ENCODE measurements around the gene NHERF2. TPM values are rescaled to one million over a fixed set of nuclear protein-coding genes. Genes with fewer than 3 reads are reported as not detected.
A peak's percentile ranks its signal among the peaks of the same experiment; 100 is the strongest.

Gene NHERF2
- total RNA-seq, 1 donor from 2014 or later = 3.0 TPM

DNA sequence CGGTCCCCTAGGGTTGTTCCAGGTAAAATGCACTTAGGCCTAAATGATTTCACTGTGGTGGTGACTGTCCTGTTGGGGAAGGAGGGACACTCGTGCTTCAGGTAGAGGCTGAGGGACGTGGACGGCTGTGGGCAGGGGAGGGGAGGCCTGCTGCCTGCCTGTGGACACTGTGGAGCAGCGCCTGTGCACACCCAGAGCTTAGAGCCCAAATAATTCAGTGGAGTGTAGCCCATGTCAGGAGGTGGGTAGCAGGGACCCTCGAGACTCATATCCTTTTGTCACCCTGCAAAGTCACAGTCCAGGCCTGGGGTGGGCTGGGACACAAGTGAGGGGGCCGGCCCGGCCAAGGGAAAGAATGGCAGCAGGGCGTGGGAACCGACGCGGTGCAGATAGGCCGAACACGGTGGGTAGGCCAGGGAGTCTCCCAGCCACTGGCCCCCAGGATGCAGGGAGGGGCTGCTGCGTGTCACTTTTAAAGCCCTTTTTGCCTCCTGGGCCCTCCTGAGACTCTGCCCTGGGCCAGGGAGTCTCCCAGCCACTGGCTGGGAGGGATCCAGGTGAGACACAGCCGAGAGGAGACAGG is 733 bp upstream of the NHERF2 start:
- Mint-ChIP-seq H3K9me3 (no peaks in the 10 kb centered on the region), H3K27ac (no peak overlapping the region), H3K36me3 (no peaks in the 10 kb centered on the region), H3K4me1 (peaks cover 18% of the 10 kb centered on the region), H3K27me3 (ENCODE audit: insufficient read depth, low read depth) (peaks cover 27% of the 10 kb centered on the region), H3K4me3 (peak overlapping the region; percentile 80)
- H3K79me2 ChIP-seq (ENCODE audit: low read depth) = no peaks in the 10 kb centered on the region
- no peak overlapping the region for H3K9ac ChIP-seq
- peaks cover 5% of the 10 kb centered on the region for H4K20me1 ChIP-seq (ENCODE audit: low read depth)
- H3K9me3 ChIP-seq (ENCODE audit: low read depth) = no peaks in the 10 kb centered on the region
- TF ChIP-seq, protein P1, sequence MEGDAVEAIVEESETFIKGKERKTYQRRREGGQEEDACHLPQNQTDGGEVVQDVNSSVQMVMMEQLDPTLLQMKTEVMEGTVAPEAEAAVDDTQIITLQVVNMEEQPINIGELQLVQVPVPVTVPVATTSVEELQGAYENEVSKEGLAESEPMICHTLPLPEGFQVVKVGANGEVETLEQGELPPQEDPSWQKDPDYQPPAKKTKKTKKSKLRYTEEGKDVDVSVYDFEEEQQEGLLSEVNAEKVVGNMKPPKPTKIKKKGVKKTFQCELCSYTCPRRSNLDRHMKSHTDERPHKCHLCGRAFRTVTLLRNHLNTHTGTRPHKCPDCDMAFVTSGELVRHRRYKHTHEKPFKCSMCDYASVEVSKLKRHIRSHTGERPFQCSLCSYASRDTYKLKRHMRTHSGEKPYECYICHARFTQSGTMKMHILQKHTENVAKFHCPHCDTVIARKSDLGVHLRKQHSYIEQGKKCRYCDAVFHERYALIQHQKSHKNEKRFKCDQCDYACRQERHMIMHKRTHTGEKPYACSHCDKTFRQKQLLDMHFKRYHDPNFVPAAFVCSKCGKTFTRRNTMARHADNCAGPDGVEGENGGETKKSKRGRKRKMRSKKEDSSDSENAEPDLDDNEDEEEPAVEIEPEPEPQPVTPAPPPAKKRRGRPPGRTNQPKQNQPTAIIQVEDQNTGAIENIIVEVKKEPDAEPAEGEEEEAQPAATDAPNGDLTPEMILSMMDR (IDR thresholded peaks at IDR 0.05) = no peak
- TF ChIP-seq EZH2 (IDR thresholded peaks at IDR 0.05) = no peak
- TF ChIP-seq EZH2phosphoT487 (IDR thresholded peaks at IDR 0.05) = no peak
- peaks cover 13% of the 10 kb centered on the region for H3F3A ChIP-seq (ENCODE audit: low read depth)
- peaks cover 10% of the 10 kb centered on the region for H3K4me1 ChIP-seq
- H3K4me2 ChIP-seq = peak overlapping the region; percentile 67
- no peaks in the 10 kb centered on the region for H3K36me3 ChIP-seq
- DNase-seq (ENCODE audit: low spot score) = no peak
- peaks cover 76% of the 10 kb centered on the region for H3K27me3 ChIP-seq
- no peak overlapping the region for H3K27ac ChIP-seq
- H3K4me3 ChIP-seq = no peak overlapping the region
- H2AFZ ChIP-seq (replicated peaks) = no peak overlapping the region

DNA sequence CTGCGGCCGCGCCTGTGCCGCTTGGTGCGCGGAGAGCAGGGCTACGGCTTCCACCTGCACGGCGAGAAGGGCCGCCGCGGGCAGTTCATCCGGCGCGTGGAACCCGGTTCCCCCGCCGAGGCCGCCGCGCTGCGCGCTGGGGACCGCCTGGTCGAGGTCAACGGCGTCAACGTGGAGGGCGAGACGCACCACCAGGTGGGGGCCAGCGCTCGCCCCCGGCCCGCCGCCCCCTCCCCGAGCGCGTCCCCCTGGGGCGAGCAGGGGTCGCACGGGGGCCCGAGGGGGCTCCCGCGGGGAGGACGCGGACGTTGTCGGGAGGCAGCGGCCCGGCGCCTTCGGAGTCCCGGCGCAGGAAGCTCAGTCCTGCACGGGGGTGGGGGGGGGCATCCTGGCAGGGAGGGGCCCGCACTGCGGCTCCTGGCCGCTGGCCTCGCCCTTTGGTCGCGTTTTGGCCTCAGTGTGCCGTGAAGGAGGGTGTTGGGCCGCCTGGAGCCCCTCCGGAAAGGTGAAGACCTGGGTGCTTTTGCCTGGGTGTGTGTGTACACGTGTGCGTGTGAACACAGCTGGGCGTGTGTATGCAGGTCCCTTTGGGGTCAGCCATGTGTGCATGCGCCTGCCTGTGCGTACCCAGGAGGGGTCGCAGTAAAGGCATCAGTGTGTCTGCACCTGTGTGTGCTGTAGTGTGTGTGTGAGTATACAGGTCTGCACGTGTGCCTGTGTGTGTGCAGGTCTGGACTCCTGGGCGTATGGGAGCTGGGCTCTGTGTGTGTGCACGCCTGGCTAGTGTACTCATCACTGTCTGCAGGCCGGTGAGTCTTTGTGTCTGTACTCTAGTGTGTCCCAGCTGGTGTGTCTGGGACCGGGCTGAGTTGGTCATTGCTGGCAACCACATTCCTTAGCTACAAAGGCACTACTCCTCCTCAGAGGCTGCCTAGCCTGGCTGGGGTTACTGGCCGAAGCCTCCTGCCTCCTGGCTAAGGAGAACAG is 615 bp downstream of the NHERF2 start:
- Histone ChIP-seq H3K4me3 (peak overlapping the region; percentile 75), H3F3A (ENCODE audit: low read depth) (peaks cover 13% of the 10 kb centered on the region), H3K4me2 (peak overlapping the region; percentile 98), H3K79me2 (ENCODE audit: low read depth) (no peaks in the 10 kb centered on the region), H3K4me1 (peaks cover 10% of the 10 kb centered on the region), H2AFZ (replicated peaks) (peak overlapping the region; percentile 50), H3K9me3 (ENCODE audit: low read depth) (no peaks in the 10 kb centered on the region), H4K20me1 (ENCODE audit: low read depth) (peaks cover 5% of the 10 kb centered on the region), H3K9ac (no peak overlapping the region), H3K36me3 (no peaks in the 10 kb centered on the region), H3K27me3 (peaks cover 62% of the 10 kb centered on the region), H3K27ac (no peak overlapping the region)
- H3K27me3 Mint-ChIP-seq (ENCODE audit: insufficient read depth, low read depth) = peaks cover 18% of the 10 kb centered on the region
- H3K27ac Mint-ChIP-seq = peak overlapping the region; percentile 37
- no peaks in the 10 kb centered on the region for H3K36me3 Mint-ChIP-seq
- H3K4me3 Mint-ChIP-seq = peak overlapping the region; percentile 89
- TF ChIP-seq, protein P1 (IDR thresholded peaks at IDR 0.05) = no peak
- peak; percentile 50 for TF ChIP-seq EZH2phosphoT487 (IDR thresholded peaks at IDR 0.05)
- peak; percentile 77 for TF ChIP-seq EZH2 (IDR thresholded peaks at IDR 0.05)
- peaks cover 20% of the 10 kb centered on the region for H3K4me1 Mint-ChIP-seq
- H3K9me3 Mint-ChIP-seq = no peaks in the 10 kb centered on the region
- peak; percentile 48 for DNase-seq (ENCODE audit: low spot score)

DNA sequence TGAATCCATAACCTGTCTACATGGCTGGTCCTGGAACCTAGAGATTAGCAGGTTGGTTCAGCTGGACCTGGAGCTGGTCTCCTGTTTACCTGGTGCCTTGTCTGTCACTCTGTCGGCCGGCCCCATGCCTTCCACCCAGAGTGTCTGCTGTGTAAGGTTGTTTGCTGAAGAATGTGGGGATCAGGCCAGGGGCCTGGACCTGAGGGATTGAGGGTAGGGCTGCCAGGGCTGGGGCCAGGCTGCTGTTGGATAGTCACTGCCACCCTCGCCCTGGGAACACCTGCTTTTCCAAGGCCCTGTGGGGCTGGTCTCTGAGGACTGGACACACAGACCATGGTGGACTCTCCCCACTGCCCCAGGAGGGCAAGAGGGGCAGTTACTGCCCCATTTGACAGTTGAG is 1.4 kb downstream of the NHERF2 start:
- Mint-ChIP-seq H3K4me1 (peaks cover 16% of the 10 kb centered on the region), H3K9me3 (no peaks in the 10 kb centered on the region), H3K4me3 (peak overlapping the region; percentile 67), H3K27me3 (ENCODE audit: insufficient read depth, low read depth) (peaks cover 13% of the 10 kb centered on the region), H3K27ac (no peak overlapping the region), H3K36me3 (no peaks in the 10 kb centered on the region)
- Histone ChIP-seq H3K4me3 (no peak overlapping the region), H3F3A (ENCODE audit: low read depth) (peaks cover 13% of the 10 kb centered on the region), H3K9ac (no peak overlapping the region), H3K79me2 (ENCODE audit: low read depth) (no peaks in the 10 kb centered on the region), H4K20me1 (ENCODE audit: low read depth) (peaks cover 5% of the 10 kb centered on the region), H3K4me1 (peaks cover 6% of the 10 kb centered on the region), H3K36me3 (no peaks in the 10 kb centered on the region), H2AFZ (replicated peaks) (no peak overlapping the region), H3K27ac (no peak overlapping the region), H3K27me3 (peaks cover 55% of the 10 kb centered on the region), H3K4me2 (no peak overlapping the region), H3K9me3 (ENCODE audit: low read depth) (no peaks in the 10 kb centered on the region)
- TF ChIP-seq, protein P1 (IDR thresholded peaks at IDR 0.05) = no peak
- TF ChIP-seq EZH2phosphoT487 (IDR thresholded peaks at IDR 0.05) (no peak), EZH2 (IDR thresholded peaks at IDR 0.05) (no peak)
- no peak for DNase-seq (ENCODE audit: low spot score)
